HepG2 (cell line): ENCODE measurements around the gene PCIF1. TPM values are rescaled to one million over a fixed set of nuclear protein-coding genes. Genes with fewer than 3 reads are reported as not detected.

ENCODE experiments used
- PRMT3 ChIP-seq: sonication (generic); formaldehyde crosslinking; IDR thresholded peaks from 2 replicates; pipeline ENCODE4 v1.8.1; 2022; ENCODE audit warnings: low read depth, mild to moderate bottlenecking, moderate library complexity, missing genetic modification reagents, borderline replicate concordance
- SETDB1 ChIP-seq: sonication (generic); formaldehyde crosslinking; IDR thresholded peaks from 2 replicates; pipeline ENCODE4 v1.5.1; 2020; ENCODE audit warnings: missing genetic modification reagents, mild to moderate bottlenecking, borderline replicate concordance
- ZNF101 ChIP-seq: sonication (generic); formaldehyde crosslinking; IDR thresholded peaks from 2 replicates; pipeline ENCODE4 v1.4.0; 2020; ENCODE audit warnings: mild to moderate bottlenecking, low read depth, missing genetic modification reagents, borderline replicate concordance
- ZNF407 ChIP-seq: sonication (generic); formaldehyde crosslinking; IDR thresholded peaks from one replicate; pipeline ENCODE4 v1.5.1; 2020; ENCODE audit warnings: mild to moderate bottlenecking, missing genetic modification reagents; ENCODE audit errors: not compliant biosample characterization
- ZNF660 ChIP-seq: sonication (generic); formaldehyde crosslinking; IDR thresholded peaks from 2 replicates; pipeline ENCODE4 v1.5.1; 2020; ENCODE audit warnings: mild to moderate bottlenecking, low read depth, missing genetic modification reagents, borderline replicate concordance
- polyA plus RNA-seq, 8 experiments: library from polyadenylated mRNA; depleted of rRNA in 3 of 8; stranded (reverse) in 7 of 8; unstranded in 1 of 8; fragments of >200 nt; fragmentation: Illumina TruSeq in 4 of 8; extraction: Trizol in 4 of 8; gene quantifications; 2 replicates each; pipeline versions ENCODE4 v1.2.1 to v1.2.3, GENCODE V29; 2011 to 2016; ENCODE audit warnings: low read depth in 4 of 8, missing spikeins in 1 of 8, mixed read lengths in 1 of 8; ENCODE audit not compliant: insufficient read depth in 1 of 8
- total RNA-seq, 5 experiments: library from RNA; depleted of rRNA; stranded (reverse); fragments of >200 nt; fragmentation: Illumina TruSeq; extraction: Trizol; gene quantifications; 2 replicates each; pipeline ENCODE4 v1.2.3, GENCODE V29; 2016; ENCODE audit warnings: low read depth in 1 of 5

The PCIF1 gene
- total and polyA plus RNA-seq, 2 of the 13 experiments (the other 11 are each of a cell fraction or from before 2014, with no cell fraction given) = 20.9 to 24.4 TPM

GRCh38 chr20:45909817-45910669 lies 24.4 kb upstream of the PCIF1 start (continued):
- no peak for TF ChIP-seq ZNF660 (CRISPR knock-in tag)
- no peak for TF ChIP-seq SETDB1 (CRISPR knock-in tag)
- TF ChIP-seq ZNF101 = 0 out of 2 replicates have a peak, but pooled peaks have one; percentile 32
- TF ChIP-seq PRMT3 (CRISPR knock-in tag) = 0 out of 2 replicates have a peak, but pooled peaks have one; percentile 25
- TF ChIP-seq ZNF407 (CRISPR knock-in tag) = no peak
